Posterior cingulate gyrus (tissue), 11 donors: ENCODE measurements around the gene MARK4.
"Not testable (repeated sequence)": the region's sequence is repeated elsewhere in the genome, so short reads cannot be mapped to it uniquely, and the experiment has no call there.

Source experiments
- DNase-seq, 10 donors: peaks; one replicate each; pipeline versions ENCODE4 v3.0.0 to v3.0.0-alpha.2; 2020 to 2021; ENCODE audit warnings: mixed read lengths in 3 of 10
- intact Hi-C: fragments of 100-400 bp; cut with DNase I; formaldehyde crosslinking; loops from one replicate; pipeline ENCODE4 v1.15.1; 2023

Gene MARK4

GRCh38 chr19:45267296-45267695 is 16.2 kb downstream of the MARK4 start:
- no peak for DNase-seq
- intact Hi-C loops, result no loop called here

DNA sequence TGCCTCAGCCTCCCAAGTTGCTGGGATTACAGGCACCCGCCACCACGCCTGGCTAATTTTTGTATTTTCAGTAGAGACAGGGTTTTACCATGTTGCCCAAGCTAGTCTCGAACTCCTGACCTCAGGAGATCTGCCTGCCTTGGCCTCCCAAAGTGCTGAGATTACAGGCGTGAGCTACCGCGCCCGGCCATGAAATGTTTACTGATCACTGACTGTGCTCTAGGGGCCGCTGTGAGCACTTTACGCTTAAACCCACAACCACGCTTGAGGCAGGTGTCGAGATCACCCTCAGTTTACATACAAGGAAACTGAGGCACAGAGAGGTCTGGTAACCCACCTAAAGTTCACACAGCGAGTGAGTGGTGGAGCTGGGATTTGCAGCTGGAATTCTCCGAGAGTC is 18.9 kb downstream of the MARK4 start:
- DNase-seq, intact Hi-C loops: not testable (repeated sequence)

- intact Hi-C loops, result no loop called here
- peak in 1 of 10 donors; percentile 51 for DNase-seq
These were observed 20.1 kb downstream of the MARK4 start for GRCh38 chr19:45271098-45271734.

GRCh38 chr19:45271735-45272108 is 20.7 kb downstream of the MARK4 start:
- intact Hi-C loops, result no loop called here
- DNase-seq, result no peak

GRCh38 chr19:45273521-45273855 is 22.4 kb downstream of the MARK4 start:
- intact Hi-C loops, result no loop called here
- DNase-seq, result no peak

DNA sequence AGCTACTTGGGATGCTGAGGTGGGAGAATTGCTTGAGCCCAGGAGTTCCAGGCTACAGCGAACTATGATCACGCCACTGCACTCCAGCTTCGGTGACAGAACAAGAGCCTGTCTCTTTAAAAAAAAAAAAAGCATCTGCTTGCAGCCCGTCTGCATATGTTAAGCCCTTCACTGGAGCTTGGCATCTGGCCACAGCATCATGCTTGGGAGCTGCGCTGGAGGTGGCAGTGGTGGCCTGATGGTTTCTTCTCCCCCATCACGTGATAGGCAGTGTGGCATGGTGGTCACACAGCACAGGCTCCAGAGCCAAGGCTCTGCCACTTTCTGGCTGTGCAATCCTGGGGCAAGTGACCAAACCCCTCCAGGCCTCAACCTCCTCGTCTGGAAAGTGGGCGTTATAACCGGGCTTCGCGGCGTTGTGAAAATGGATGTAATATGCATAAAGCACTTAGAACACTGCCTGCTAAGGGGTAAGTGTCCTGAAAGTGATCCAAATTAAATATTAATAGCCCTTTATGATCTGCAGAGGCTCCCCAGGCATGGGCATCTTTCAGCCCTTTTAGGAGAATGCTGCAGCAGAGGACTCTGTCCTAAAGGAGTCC is 24.4 kb downstream of the MARK4 start:
- intact Hi-C loops, result no loop called here
- DNase-seq, result peak in 4 of 10 donors; percentile 13 to 87 (median 46)

DNA sequence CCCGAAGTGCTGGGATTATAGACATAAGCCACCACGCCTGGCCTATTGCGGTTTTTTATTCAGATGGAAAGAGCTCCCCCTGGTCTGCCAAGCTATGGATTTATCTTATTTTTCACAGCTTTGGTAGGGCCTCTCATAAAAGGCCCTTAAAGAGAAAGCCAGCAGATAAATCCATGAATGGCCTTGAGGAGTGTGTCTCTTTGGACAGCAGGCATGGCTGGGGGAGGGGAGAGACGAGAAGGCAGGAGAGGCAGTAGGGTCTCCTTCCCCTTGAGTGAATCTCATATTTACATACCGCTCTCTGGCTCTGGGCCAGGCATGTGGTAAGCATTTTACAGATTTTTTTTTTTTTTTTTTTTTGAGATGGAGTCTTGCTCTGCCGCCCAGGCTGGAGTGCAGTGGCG is 25.2 kb downstream of the MARK4 start:
- DNase-seq, result no peak
- intact Hi-C loops, result no loop called here

DNA sequence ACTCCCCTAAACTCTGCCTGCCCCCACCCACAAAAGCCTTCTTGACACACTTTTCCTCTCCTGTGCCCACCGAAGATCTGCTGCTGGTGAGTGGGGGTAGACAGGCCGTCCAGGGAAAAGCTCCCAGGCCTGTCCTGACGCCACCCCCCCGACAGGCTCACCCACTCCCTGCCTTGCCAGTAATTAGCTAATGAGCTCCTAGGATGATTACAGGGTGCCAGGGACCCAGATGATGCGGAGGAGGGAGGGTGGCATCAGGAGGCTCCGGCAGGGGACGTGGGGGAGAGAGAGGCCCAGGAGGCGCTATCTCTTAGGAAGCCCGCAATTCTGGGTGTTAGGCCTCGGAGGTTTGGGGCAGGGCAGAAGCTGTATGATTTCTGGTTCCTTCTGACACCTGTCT is 27.0 kb downstream of the MARK4 start:
- peak in 1 of 10 donors; percentile 55 for DNase-seq
- intact Hi-C loops, result no loop called here

GRCh38 chr19:45279587-45280192 is 28.6 kb downstream of the MARK4 start:
- intact Hi-C loops, result no loop called here
- DNase-seq, result peak in 1 of 10 donors; percentile 1

DNA sequence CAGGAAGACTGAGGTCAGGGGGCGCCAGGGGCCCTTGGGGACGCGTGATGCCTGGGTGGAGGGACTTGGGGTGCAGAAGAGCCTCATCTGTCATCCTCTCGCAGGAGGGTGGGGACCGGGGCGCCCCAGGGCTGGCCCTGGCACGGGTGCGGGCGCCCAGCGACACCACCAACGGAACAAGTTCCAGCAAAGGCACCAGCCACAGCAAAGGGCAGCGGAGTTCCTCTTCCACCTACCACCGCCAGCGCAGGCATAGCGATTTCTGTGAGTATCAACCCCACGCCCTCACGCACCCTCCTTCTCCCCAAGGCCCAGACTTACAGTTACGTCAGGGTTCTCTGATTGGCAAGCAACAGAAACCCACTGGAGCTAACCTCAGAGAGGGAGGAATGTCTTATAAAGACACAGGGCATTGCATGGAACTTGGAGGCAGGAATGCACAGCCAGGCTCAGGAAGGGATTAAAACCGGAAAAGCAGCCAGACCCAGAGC is 29.4 kb downstream of the MARK4 start:
- intact Hi-C loops, result no loop called here

GRCh38 chr19:45283443-45284033 is 32.5 kb downstream of the MARK4 start:
- intact Hi-C loops, result no loop called here

More for the DNA sequence above, 29.4 kb downstream of the MARK4 start:
- peak in 2 of 10 donors; percentile 40 to 55 for DNase-seq

DNA sequence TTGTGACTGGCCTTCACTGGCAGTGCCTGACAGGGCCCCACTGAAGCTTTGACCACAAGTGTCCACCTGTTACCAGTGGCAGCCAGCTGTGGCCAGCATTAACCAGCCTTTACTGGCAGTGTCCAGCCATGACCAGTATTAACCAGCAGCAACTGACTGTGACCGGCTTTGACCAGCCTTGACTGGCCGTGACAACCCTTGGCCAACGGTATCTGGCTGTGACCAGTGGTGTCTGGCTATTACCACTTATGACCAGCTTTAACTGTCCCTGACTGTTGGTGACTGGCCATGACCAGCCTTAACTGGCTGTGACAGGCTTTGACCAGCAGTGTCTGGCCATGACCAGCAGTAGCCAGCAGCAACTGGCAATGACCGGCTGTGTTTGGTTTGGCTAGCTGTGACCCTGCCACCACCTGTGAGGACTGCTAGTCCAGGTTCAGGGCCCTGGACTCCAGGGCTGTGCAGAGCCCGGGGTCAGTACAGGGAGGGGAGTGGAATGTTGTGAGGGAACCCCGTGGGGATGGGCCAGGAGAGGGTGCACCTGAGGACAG is 39.4 kb downstream of the MARK4 start:
- peak in 2 of 10 donors; percentile 35 to 75 for DNase-seq

More at GRCh38 chr19:45283443-45284033, 32.5 kb downstream of the MARK4 start:
- no peak for DNase-seq

GRCh38 chr19:45291834-45292233 is 40.8 kb downstream of the MARK4 start:
- peak in 1 of 10 donors; percentile 25 for DNase-seq
- intact Hi-C loops, result no loop called here

More for the DNA sequence above, 39.4 kb downstream of the MARK4 start:
- intact Hi-C loops, result no loop called here

DNA sequence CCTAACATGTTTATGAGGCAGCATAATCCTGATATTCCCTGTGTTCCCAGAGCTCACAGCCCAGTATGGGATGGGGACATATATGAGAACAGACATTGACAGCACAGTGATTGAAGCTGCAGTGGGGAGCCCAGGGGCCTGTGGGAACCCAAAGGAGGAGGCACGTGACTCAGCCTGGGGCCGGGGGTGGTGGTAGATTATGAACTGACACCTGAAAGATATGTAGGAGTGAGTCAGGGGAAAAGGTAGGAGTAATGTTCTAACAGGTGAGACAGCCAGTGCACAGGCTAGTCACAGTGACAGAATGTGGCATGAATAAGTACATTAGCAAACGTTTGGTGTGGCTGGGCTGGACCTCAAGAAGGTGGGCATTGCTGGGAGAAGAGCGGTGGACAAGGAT is 42.6 kb downstream of the MARK4 start:
- intact Hi-C loops, result no loop called here

DNA sequence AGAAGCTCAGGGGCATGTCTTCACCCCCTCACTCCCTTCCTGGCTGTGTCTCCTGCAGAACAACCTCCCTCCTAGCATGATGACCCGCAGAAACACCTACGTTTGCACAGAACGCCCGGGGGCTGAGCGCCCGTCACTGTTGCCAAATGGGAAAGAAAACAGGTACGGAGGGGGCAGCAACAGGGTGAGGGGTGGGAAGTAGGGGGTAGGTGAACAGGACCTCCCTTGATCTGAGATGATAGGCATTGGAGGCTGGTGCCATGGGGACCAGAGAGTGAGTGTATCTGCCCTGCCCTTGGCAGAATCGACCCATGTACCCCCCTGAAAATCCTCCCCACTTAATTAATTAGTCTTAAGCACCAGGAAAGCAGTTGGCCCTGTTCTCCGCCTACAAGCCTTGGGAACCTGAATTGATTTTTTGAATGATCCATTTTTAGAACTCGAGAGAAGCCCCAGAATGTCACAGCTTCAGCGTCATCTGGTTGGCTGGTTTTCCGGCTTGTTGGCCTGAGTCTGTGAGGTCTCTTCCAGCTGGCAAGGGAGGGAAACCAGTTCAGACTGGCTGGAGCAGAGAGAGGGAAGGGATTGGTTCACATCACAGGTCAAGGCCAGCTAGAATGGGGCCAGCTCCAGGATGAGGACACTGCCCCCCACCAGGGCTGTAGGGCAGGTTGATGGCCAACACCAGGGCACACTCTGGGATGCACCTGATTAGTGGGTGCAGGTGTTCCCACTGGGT is 43.4 kb downstream of the MARK4 start:
- intact Hi-C loops, result no loop called here
- DNase-seq, result peak in 7 of 10 donors; percentile 19 to 81 (median 37)

More for the DNA sequence above, 42.6 kb downstream of the MARK4 start:
- DNase-seq, result peak in 3 of 10 donors; percentile 16 to 73 (median 30)

GRCh38 chr19:45295873-45296272 is 44.8 kb downstream of the MARK4 start:
- intact Hi-C loops, result no loop called here
- no peak for DNase-seq

- intact Hi-C loops, result no loop called here
- DNase-seq, result peak in 1 of 10 donors; percentile 42
These were observed 45.3 kb downstream of the MARK4 start for GRCh38 chr19:45296355-45296754.

DNA sequence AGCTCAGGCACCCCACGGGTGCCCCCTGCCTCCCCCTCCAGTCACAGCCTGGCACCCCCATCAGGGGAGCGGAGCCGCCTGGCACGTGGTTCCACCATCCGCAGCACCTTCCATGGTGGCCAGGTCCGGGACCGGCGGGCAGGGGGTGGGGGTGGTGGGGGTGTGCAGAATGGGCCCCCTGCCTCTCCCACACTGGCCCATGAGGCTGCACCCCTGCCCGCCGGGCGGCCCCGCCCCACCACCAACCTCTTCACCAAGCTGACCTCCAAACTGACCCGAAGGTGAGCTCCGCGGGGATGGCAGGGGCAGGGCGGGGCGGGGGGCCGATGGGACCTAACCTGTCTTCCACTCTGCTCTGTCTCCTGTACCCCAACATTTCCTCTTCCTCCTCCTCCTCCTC is 46.6 kb downstream of the MARK4 start:
- peak in 2 of 10 donors; percentile 7 to 38 for DNase-seq
- intact Hi-C loops, result no loop called here

DNA sequence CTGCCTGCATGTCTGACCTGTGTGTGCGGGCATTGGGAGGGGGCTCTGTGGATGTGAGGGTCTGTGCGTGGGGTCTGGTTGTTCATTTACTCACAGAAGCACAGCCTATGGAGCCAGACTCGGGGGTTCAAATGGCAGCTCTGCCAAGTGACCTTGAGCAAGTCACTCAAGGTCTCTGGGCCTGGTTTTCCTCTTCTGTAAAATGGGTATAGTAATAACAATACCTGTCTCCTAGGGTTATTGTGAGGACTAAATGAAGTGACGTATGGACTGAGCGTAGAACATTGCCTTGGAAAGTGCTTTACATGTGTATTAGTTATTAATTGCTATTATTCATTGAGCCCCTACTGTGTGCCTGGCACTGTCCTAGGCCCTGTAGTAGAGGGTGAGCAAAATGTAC is 47.2 kb downstream of the MARK4 start:
- DNase-seq, result no peak
- intact Hi-C loops, result no loop called here

DNA sequence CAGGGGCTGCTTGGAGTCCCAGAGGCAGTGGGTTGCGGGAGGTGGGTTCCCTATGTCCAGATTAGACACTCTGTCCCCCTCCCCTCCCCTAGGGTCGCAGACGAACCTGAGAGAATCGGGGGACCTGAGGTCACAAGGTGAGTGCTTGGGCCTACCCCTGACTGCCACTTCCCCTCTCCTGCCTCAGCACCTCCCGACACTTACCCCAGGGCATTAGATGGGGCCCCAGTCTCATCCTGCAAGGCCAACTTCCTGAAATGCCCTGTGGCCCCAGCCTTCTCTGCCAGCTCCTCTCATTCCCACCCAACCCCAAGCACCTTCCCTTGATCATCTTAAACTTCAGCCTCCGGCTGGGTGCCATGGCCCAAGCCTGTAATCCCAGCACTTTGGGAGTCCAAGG is 48.6 kb downstream of the MARK4 start:
- intact Hi-C loops, result no loop called here
- peak in 3 of 10 donors; percentile 22 to 49 (median 40) for DNase-seq
